HG02852 (cell line): ENCODE data around the gene SMG9.

ENCODE experiments used
- ATAC-seq: cut with Tn5 transposase; IDR thresholded peaks from one replicate; pipeline ENCODE4 v1.9.1; 2021; ENCODE audit warnings: mild to moderate bottlenecking, moderate library complexity; ENCODE audit not compliant: unreplicated experiment

Gene SMG9

GRCh38 chr19:43754503-43755255 lies at the start of gene SMG9:
Gene SMG9 (minus strand): TSS chr19:43754962. CDS start chr19:43750741, 4,221 bp downstream.
- peak; percentile 48 for ATAC-seq

- no peak for ATAC-seq
Measured at GRCh38 chr19:43804432-43804831, 49.7 kb upstream of the SMG9 start.

- ATAC-seq: no peak
Measured at GRCh38 chr19:43802216-43802951, 47.6 kb upstream of the SMG9 start, which contains the start of gene LYPD5. Gene LYPD5 (minus strand): TSS chr19:43802447. CDS start chr19:43802380, 67 bp downstream.

GRCh38 chr19:43799502-43800142 lies 44.9 kb upstream of the SMG9 start:
- no peak for ATAC-seq

GRCh38 chr19:43798546-43799409 lies 44.0 kb upstream of the SMG9 start:
- ATAC-seq: no peak

GRCh38 chr19:43798026-43798545 lies 43.3 kb upstream of the SMG9 start:
- ATAC-seq: no peak

GRCh38 chr19:43797556-43797955 lies 42.8 kb upstream of the SMG9 start:
- no peak for ATAC-seq

- ATAC-seq: no peak
Measured at GRCh38 chr19:43797118-43797517, 42.4 kb upstream of the SMG9 start.

GRCh38 chr19:43790587-43790986 lies 35.8 kb upstream of the SMG9 start:
- no peak for ATAC-seq

GRCh38 chr19:43789029-43789428 lies 34.3 kb upstream of the SMG9 start:
- ATAC-seq: no peak

GRCh38 chr19:43786665-43787064 lies 31.9 kb upstream of the SMG9 start:
- no peak for ATAC-seq

- no peak for ATAC-seq
Measured at GRCh38 chr19:43784981-43785808, 30.4 kb upstream of the SMG9 start.

GRCh38 chr19:43784241-43784980 lies 29.6 kb upstream of the SMG9 start:
- ATAC-seq: no peak

GRCh38 chr19:43783636-43784035 lies 28.9 kb upstream of the SMG9 start:
- no peak for ATAC-seq

GRCh38 chr19:43782689-43783231 lies 28.0 kb upstream of the SMG9 start:
- no peak for ATAC-seq

- no peak for ATAC-seq
Measured at GRCh38 chr19:43782311-43782660, 27.5 kb upstream of the SMG9 start.

- ATAC-seq: no peak
Measured at GRCh38 chr19:43781630-43782310, 27.0 kb upstream of the SMG9 start.
